Endometrial microvascular endothelial cells (primary cell): ENCODE data around the gene ADORA1. TPM values are rescaled to one million over a fixed set of nuclear protein-coding genes. Genes with fewer than 3 reads are reported as not detected.

ENCODE experiments used
- in situ Hi-C: cut with HindIII; loops from 2 replicates; pipeline ENCODE4 v1.10.0; 2017; ENCODE audit warnings: low sequenced_read_pairs, low pct_unique_long_range_greater_than_20kb; ENCODE audit errors: inconsistent ontology term
- total RNA-seq: library from RNA; depleted of rRNA; stranded (reverse); fragments of >200 nt; gene quantifications from one replicate; pipeline ENCODE4 v1.2.3, GENCODE V29; 2015; ENCODE audit errors: inconsistent ontology term

Gene ADORA1
- total RNA-seq, 1 donor from 2014 or later, result not detected

DNA sequence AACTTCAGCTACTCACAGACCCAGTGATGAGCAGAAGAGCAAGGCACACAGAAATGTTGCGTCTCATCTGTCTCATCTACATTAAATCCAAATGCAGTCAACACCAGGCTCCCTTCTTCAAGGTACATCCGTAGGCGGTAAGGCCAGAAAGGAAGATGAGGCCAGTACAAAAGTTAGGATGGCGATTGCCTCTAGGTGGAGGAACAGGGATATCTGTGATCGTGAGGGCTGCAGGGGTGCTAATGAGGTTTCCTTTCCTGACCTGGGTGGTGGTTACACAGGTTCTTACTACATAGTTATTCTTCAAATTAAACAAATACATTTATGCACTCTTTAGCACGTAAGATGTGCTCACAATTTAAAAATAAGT is 49.5 kb downstream of the ADORA1 start:
- in situ Hi-C loops, result no loop called here

DNA sequence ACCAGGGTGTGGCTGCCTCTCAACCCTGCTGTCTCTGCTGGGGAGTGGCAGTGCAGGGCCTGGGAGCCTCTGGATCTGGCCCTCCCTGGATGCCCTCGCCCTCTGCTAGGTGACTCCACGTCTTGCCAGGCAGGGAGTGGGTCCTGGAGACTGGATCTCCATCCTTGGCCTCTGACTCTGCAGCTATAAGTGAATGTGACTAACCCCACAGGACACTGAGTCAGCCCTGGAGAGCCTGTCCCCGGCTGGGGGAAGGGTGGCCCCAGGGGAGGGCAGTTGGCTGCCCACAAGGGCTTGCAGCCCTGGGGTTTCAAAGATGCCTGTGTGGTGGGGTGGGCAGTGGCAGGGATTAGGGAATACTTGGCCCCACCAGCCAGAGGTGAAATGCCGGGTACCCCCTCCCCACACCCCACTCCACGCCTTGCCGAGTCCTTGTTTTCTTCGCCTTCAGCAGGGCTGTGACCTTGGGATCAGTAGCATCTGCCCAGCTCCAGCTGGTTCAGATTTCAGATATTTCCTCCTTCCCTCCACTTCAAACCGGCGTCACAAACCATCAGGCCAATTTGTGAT is 50.0 kb downstream of the ADORA1 start:
- in situ Hi-C loops, result no loop called here

DNA sequence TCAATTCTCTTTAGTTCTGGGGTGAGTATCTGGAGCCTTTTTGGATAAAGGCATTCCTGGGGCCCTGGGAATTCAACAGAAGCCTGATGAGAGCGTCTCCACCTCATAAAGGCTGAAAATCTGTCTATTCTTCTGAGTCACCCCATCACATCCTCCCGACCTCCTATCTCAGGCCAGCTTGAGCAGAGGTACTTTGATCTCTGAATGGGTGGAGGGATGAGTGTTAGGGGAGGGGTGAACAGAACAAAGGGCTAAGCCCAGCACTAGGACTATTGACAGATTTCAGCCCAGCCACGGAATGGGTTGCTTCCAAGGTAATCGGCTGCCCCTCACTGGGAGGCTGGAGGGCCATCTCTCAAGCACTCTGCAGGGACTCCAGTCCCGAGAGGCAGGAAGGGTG is 50.6 kb downstream of the ADORA1 start:
- in situ Hi-C loops, result no loop called here

DNA sequence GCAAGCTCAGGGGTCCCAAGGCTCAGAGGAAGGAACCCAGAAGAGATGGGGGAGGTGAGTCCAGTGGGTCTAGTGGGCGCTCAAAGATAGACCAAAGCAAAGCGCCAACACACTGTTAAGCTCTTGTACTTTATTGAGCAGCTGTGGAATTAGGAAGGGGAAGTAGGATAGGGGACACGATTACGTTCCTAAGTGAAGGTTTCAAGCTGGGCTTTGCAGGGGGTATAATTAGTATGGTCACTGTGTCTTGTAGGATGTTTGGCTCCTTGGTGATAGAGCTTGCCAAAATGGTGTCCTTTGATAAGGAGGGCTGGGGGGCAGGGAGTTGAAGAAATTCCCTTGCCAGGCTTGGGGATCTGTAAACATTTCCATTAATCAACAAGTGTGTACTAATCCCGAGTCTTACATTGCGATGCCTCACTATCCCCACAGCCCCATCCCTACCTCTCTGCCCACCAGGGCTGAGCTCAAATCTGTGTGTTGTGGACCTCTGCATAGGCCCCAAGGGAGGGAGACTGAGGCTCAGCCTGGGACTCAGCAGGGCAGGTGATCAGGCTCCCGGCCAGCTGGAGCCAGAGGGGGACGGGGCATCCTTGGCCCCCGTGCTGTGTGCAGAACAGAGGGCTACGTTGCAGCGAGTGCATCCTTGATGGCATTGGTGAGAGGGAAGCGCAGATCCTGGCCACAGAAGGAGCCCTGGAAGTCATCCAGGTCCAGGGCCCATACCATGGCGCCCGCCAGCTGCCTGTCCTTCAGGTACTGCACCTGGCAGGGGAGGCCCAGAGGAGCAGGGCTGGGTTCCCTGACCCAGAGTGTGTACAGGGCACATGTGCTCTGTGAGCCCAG is 51.5 kb downstream of the ADORA1 start:
- in situ Hi-C loops, result no loop called here

DNA sequence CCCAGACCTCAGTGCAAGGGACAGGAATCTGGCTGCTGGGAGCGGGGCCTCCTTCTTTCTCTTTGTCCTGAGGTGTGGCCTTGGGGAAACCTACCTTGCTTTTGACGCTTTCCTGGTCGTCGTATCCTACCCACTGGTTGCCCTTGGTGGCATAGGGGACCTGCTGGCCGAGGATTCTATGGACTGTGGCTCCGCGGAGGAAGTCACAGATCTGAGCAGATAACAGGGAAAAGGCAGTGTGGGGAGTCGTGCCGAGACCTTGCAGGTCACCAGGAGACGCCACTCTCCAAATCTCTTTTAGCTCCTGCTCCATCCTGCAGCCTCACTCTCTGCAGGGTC is 52.1 kb downstream of the ADORA1 start:
- in situ Hi-C loops, result no loop called here

DNA sequence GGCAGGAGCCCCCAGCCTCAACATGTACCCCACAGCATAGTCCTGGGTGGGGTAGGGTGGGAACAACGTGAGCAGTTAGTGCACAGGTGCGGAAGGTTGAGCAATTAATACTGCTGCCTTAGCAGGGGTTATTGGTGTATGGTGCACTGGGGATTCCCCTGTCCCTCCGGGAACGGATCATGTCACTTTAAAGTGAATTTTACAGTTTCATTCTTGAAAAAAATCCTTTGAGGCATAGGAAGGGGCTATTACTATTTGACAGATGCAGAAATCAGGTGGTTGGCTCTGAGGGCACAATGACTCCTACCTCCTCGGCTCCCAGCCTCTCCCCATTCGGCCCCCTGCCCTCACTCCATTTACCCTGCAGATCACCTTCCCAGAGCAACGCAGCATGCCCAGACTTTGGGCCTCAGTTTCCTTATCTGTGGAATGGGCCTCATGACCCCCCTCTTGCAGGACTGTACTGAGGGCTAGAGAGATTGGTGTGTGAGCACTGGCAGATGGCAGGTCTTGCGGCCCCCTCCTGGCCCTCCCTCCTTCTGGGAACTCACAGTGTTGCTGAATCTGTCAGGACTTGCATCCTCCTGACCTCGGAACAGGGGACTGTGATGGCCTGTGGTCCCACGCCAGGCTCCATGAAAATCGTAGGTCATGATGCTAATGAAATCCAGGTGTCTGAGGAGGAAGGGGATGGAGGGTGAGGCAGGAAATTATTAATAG is 53.2 kb downstream of the ADORA1 start:
- in situ Hi-C loops, result no loop called here

DNA sequence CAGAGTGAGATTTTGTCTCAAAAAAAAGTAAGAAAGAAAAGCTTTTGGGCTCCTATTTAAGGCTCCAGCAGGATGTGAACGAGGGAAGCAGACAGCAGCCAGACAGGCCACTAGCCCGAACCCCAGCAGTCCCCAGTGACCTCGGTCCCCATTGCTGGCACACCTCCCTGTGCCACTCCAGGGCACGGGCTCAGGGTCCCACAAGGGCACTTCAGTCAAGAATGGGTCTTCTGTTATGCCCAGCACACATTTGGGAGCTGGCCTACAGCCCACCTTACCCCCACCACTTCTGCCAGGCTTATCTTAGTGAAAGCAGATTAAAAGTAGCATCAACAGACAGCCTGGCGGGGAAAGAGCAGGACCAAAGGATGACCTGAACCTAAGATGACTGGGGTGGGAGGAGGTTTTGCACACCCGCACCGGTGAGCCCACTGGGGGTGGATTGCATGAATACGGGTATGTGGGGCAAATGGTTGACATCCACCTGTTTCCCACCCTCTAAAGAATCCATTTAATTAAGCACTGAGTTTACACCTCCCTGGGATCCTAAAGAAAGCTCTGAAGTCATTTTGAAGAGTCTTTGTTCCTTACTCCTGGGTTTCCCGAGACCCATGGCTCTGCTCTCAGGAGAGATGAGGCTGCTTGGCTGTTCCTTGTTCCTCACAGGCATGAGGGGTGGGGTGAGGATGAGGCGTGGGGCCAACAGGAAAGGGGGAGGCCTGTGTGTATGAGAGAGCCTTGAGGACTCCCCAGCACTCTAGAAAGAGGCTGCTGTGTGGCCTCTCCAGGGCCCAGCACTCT is 54.3 kb downstream of the ADORA1 start:
- in situ Hi-C loops, result no loop called here

DNA sequence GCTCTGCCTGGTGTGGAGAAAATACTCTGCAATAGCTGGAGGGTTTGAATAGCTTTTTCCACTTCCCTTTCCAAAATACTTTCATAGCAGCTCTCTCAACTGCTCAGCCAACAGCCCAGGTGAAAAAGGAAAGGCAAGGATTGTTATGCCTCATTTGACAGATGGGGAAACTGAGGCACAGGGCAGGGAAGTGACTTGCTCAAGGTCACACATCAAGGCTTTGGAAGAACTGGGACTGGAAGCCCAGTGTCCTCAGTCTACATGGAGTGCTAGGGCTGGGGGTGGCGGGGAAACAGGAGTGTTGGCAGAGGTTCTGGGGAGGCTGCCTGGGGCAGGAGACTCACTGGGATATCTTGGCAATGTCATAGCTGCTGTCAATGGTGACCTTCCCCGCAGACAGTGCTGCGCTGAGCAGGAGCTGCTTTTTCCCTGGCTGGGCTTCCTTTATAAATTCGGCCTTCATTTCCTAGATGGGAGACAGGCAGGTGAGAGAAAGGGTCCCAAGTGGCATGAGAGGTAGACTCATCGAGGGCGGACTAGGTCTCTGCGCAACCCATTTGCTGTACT is 54.9 kb downstream of the ADORA1 start:
- in situ Hi-C loops, result no loop called here

DNA sequence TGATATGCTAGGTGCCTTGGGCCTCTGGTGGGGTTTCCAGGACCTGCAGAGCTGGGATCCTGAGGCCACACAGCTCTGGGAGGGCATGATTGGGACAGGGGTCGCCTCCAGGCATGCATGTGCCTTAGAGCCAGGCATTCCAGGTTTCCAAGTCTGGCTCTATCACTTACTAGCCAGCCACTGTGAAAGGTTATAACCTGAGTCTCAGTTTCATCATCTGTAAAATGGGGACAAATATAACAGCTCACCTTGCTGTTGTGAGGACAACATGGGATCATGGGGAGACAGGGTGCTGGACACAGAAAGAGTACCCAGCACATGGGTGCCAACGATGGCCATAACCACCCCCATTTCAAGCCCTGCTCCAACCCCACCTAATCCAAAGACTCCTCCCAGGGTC is 56.3 kb downstream of the ADORA1 start:
- in situ Hi-C loops, result no loop called here

DNA sequence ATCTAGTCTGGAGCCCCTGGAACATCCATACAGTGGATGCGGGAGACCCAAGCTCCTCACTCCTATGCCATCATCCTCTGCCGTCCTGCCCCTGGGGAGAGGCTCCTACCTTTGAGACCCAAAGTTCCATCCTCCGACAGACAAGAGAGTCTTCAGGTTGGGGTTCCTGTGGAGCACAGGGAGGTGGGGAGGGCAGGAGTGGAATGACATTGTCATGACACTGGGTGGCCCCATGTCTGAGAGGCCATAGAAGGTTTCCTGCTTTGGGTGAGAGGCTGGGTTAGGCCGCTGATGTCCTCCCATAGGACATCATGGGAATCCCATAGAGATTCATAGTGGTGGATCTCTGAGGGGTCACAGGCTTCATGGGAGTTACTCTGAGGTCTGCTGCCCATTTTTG is 56.9 kb downstream of the ADORA1 start:
- in situ Hi-C loops, result no loop called here

DNA sequence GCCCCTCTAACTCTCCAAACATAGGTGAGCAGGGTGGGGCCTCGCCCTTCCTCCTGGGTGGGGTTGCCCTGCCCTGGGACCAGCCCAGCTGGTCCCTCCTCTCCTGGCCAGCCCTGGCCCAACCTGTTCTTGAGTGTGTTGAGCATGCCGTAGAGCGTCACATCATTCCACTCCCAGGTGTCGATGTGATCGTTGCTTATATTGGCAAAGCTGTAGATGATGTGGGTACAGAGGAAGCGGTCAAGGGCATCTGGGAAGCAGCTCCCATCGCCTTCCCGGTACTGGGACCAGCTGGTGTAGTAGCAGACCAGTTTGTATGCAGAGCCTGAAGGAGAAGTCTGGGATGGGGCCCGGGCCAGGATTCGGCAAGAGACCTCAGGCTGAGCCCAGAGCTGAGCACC is 57.5 kb downstream of the ADORA1 start:
- in situ Hi-C loops, result no loop called here

DNA sequence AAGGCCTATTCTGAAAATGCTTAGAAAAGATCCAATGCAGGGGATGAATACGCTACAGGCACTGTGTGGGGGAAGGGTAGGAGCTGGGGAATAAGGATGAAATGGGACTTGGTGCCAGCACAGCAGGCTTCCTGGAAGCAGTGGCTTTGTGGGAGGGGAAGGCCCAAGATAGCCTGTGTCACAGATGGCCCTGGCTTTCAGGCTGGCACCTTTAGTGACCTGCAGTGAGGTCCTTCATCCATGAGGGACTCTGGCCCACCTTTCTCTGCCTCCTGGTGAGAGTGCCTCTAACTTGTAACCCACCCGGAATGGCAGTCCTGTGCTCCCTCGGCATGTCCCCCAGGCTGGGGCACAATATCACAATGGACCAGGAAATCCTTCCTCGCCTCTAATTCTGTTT is 58.1 kb downstream of the ADORA1 start:
- in situ Hi-C loops, result no loop called here

DNA sequence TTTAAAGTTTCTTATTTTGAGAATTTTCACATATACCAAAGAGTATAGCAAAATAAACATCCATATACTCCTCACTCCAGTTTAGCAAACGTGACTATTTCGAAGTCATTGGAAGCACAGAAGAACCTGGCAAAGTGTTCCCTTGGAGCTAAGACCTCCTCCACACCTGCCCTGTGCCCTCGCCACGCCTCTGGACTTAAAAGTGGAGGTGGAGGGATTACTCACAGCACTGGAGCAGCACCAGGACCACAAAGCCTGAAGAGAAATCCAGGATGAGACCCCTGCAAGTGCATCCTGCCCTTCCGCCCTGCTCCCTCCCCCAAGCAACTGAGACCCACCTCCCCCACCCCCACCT is 58.5 kb downstream of the ADORA1 start:
- in situ Hi-C loops, result no loop called here

DNA sequence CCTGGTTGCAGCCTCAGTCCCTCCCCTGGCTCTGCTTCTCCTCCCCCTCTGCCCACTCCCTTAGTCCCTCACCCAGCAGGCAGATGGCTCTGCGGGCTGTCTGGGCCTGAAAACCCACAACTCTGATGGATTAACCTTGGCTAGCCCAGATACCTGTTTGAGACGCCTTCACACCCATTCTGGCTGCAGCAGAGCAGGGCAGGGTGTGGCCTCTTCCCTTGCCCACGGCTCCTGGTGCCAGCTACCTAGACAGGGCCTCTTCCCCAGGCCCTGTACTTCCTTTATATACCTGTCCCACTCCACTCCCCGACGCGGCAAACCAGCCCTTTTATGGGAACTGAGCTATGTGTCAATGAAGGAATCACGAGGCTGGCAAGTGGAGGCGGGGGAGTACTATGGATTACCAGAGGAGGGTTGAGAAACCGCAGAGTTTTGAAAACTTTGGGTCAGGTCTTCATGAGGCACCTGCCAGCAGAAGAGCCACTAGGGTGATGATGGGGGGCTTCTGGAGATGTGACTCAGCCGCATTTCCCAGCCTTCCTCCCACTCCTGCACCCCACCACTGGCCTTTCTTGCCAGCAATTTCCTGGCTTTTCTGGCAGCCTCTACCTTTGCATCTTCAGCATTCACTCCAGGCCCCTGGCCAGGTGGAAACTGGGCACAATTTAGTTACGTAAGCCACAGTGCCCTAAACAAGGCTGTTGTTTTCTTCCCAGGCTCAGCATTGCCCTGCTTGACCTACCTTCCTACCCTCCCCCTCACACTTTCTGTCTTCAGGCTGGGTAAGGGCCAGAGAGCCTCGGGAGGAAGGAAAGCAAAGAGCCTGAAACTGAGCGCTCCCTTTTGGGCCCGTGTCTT is 59.1 kb downstream of the ADORA1 start, which contains the start of gene CHI3L1:
Gene CHI3L1 (minus strand): TSS at position 259 of the 858 bp plus-strand sequence. CDS start 81 bp downstream, at position 178.
- in situ Hi-C loops, result no loop called here

DNA sequence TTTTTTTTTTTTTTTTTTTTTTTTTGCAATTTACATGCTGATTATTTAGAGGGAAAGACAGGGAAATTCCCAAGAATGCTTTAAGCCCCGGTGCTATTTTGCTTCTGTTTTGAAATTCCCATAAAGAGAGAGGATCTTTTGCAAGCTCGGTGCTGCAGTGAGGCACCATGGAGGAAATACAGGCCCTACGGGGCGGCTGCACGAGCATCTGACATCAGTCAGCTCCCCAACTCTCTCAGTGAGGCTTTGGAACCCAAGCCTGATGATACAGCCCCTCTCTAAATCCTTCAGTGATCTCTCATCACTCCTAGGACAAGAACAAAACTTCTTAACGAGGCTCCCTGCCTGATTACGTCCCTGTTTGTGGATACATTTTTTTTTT is 59.8 kb downstream of the ADORA1 start:
- in situ Hi-C loops, result no loop called here

DNA sequence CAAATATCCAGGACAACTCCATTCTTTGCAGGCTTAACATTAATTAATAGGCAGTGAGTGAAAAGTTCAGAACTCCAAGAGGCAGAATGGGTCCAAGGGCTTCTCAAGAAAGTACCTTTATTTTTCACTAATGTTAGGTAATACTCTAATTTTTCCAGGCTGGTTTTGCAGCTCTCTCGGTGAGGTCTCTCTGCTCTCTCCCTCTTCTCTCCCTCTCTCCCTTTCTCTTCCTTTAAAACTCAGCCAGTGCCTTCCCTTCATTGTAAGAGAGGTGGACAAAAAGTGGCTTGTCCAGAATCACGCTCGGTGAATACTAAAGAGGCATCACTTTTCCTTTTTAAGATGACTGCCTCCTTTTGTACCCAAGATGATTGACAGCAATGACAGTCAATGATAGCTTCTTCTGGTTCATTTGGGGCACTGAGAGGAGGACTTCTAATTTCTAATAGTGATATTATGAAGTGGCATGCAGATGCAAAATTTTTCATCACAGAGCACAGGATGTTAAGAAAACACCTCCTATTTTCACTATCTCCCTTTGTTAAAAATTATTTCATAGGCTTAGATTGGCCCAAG is 60.3 kb downstream of the ADORA1 start:
- in situ Hi-C loops, result no loop called here

DNA sequence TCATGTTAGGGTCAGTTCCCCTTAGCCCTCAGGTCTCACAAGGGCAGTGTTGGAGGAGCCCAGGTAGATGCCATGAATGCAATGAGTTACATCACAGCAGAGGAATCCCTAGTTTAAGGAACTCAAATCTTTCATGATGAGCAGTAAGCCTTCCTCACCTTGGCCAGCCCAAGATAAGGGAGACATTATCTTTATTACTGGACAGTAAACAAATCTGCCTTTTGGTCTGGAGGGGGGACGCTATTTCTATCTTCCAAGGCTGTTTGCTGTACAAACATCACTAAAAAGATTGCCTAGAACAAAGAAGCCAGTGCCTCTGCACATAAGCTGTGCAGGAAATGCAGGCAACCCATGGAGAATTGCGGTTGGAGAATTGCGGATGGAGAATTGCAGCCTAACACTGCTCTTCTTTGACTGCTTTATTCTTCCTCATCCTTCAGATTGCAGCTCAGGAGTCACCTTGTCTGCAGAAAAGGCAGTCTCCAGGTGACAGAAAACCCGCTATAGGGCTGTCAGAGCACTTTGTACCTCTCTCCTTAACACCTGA is 61.2 kb downstream of the ADORA1 start:
- in situ Hi-C loops, result no loop called here

DNA sequence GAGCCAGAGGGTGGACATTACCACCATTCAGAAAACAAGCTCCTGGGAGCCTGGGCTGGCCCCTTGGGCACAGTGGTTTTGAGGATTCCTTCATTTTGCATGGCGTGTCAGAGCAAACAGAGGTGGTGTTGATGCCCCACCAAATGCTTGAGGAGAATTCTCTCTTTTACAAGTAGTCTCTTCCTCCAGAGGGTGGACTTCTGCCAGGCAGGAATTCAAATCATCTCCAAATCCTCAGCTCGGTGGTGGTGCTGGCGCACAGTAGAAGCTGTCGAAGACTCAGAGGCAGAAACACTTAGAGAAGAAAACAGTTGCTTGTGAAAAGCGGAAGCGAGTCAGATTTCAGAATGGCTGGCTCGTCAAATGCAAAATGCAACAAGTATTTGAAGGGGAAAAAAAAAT is 62.4 kb downstream of the ADORA1 start:
- in situ Hi-C loops, result no loop called here
